Measurements from ENCODE around the gene KCNT2.

KCNT2 gene

GRCh38 chr1:196401891-196402290 lies 206.3 kb downstream of the KCNT2 start:
- in situ Hi-C loops (cut with MboI; ENCODE audit: low sequenced_read_pairs) = no loop called here

DNA sequence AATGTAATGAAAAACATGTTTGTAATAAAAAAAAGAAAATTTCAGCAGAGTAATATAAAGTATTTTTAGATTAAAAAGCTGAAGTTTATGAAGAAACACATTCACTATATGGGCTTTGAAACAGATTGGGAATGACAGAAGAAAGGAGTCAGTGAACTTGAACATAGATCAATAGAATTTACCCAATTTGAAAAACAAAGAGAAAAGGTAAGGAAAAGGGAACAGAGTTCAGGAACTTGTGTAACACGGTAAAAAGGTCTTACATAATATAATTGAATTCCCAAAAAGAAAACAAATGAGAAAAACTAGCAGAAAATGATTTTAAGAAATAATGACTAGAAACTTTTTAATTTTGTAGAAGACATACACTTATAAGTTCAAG lies 206.8 kb downstream of the KCNT2 start:
- in situ Hi-C loops (cut with MboI; ENCODE audit: low sequenced_read_pairs) = no loop called here

DNA sequence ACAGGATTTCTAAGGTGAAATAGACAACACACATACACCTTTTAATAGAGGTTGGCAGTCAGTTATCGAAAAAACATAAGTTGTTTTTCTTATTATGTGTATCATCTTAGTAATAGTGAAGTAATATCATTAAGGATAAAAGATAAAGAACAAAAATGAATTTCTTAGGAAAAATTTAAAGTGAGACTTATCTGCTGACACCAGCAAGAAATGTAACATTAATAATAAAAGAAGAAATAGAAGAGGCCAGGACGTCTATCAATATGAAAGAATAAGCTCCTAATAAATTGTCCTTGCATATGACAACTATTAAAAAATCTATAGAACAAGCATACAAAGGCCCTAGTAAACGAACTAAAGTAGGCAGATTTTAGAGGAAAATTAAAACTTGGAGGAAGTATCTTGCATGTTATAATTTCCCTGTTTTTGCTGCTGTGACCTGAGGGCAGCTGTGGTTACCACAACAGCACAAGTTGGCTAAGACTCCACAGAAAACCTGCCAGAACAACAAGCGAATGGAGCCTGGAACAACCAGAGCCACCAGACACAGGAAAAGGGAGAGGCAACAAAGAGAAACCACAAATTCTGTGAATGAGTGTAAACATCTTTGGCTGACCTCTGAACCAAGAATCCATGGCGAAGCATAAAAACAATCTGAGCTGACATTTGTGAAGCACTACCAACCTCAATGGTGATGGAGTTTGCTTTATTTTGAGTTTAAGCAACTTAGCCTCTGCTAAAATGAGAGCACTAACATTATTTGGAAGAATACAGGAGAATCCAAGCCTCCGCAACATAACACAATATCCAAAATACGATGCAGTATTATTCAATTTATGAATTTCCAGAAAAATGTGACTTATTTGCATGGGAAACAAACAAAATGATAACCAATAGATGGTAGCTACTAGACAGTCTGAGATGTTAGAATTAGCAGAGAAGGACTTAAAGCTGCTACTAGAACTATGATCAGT lies 207.5 kb downstream of the KCNT2 start:
- in situ Hi-C loops (cut with MboI; ENCODE audit: low sequenced_read_pairs) = no loop called here

- in situ Hi-C loops (cut with MboI; ENCODE audit: low sequenced_read_pairs) = no loop called here
Observed at GRCh38 chr1:196399713-196400112, 208.5 kb downstream of the KCNT2 start.

DNA sequence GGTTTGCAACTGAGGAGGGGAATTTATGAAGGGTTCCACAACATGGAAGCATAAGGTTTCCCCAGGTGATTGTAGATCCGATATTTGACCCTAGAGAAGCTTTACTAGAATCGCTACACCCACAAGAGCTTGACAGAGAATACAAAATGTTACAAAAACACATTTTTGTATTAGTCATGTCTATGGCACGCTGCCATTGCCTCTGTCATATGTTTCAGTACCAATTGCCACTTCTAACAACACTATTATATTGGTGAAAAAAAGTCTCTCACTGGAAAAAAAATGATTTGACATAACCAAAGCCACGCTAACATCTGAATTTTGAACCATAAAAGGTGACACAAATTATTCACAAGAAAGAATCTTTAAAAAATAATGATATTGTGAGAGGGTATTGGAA lies 214.5 kb downstream of the KCNT2 start:
- in situ Hi-C loops (cut with MboI; ENCODE audit: low sequenced_read_pairs) = no loop called here

DNA sequence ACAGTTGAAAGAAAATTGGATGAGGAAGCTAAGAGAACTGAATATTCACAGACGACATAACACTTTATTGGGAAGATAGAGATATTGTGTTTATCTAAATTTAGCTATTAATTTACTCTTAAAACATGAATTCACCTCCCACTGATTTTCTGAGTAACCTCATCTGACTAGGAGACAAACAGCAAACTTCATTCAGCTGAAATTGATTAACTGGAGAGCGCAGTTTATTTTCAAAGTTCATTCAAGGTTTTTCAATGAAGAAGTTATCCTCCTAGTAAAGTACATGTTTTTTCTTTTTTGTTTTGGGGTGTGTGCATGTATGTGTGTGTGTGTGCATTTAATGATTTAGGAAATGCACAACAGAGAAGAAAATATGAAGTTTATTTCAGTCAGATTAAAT lies 215.0 kb downstream of the KCNT2 start:
- in situ Hi-C loops (cut with MboI; ENCODE audit: low sequenced_read_pairs) = no loop called here

DNA sequence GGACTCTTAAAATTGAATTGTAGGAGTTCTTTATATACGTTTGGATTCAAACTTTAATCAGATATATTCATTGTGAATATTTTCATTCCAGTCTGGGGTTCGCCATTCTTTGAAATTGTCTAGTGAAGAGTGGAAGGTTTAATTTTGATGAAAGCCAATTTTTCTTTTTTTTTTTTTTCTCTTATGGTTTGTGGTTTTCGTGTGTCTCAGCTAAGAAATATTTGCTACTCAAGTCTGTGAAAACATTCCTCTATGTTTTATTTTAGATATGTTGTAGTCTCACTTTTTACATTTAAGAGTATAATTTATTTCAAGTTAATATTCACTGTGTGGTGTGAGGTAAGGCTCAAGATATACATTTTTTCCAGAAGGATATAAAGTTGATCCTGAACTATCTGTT lies 220.5 kb downstream of the KCNT2 start:
- in situ Hi-C loops (cut with MboI; ENCODE audit: low sequenced_read_pairs) = no loop called here

DNA sequence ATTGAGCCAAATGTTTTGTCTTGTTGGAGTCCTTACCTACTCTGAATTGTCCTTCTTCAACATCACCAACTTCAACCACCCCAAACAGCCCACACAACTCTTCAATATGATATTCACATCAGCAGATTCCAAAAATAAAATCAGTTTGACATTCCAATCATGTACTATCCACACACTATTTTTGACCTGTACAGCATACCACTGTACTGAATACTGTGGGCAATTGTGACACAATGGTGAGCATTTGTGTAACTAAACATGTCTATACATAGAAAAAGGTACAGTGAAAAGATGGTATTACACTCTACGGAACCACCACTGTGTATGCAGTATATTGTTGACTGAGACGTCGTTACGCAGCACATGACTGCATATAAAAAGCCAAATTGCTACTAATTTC lies 223.1 kb downstream of the KCNT2 start:
- in situ Hi-C loops (cut with MboI; ENCODE audit: low sequenced_read_pairs) = no loop called here

DNA sequence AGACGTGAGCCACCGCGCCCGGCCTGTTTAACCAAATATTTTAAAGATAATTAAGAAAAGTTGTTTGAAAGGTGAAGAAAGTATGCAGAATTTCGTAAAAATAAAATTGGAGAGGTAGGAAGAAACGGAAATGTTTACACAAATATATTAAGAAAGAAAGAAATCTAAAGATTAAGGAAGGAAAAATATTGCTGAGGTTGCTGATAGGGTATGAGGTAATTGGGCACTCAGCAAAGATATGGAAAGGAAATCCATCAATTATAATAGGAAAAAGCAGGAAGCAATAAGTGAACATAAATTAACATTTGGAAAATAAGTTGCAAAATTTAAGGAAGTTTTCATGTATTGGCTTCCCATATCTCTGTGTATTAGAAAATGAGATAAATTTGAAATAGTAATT lies 225.9 kb downstream of the KCNT2 start:
- in situ Hi-C loops (cut with MboI; ENCODE audit: low sequenced_read_pairs) = no loop called here

GRCh38 chr1:196381544-196381943 lies 226.7 kb downstream of the KCNT2 start:
- in situ Hi-C loops (cut with MboI; ENCODE audit: low sequenced_read_pairs) = no loop called here

DNA sequence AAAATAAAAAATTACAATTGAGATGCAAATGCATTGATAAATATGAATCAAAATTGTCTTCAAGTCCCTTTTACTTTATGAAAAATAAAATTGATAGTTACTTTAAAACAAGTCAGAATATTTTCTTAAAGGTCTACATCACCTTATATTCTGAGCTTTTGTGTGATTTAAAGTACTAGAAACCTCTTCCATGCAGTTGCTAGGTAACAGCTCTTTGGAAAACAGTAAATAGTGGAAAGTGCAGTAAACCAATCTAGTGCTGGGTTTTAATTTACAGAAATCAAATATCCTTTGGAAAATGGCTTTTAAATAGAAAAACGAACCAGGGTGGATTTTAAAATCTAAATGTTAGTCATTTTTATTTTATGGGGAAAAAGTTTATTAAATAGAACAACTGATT lies 227.9 kb downstream of the KCNT2 start:
- in situ Hi-C loops (cut with MboI; ENCODE audit: low sequenced_read_pairs) = no loop called here

GRCh38 chr1:196377811-196378210 lies 230.4 kb downstream of the KCNT2 start:
- in situ Hi-C loops (cut with MboI; ENCODE audit: low sequenced_read_pairs) = no loop called here

- in situ Hi-C loops (cut with MboI; ENCODE audit: low sequenced_read_pairs) = no loop called here
Observed at GRCh38 chr1:196376630-196377328, 231.5 kb downstream of the KCNT2 start.

GRCh38 chr1:196373798-196374197 lies 234.4 kb downstream of the KCNT2 start:
- in situ Hi-C loops (cut with MboI; ENCODE audit: low sequenced_read_pairs) = no loop called here

DNA sequence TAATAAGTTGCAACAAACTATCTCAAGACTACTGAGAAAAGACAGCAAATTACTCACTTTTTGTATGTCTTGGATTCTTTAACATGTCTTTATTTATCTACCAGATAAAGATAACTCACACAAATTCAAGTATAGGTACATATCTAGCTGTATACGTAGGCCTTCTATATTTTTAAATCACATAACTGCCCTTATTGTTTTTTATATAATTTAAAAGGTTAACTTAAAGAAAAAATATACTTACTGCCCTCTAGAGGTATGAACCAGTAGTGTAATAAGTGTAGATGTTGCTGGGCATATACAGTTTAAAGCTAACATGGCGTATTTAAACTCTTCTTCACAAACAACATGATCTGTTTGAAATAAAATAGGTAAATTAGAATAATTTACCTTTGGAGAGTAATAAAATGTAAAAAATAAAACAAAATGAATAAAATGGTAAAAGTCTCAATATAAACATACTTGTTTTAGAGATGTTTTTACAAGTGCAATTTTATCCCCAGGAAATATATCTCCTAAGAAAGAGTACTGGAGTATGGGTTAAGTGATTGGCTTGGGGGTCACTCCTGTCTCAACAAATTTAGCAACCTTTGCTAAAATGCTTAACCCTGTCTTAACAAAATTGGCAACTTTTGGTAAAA lies 235.2 kb downstream of the KCNT2 start:
- in situ Hi-C loops (cut with MboI; ENCODE audit: low sequenced_read_pairs) = no loop called here

- in situ Hi-C loops (cut with MboI; ENCODE audit: low sequenced_read_pairs) = no loop called here
Observed at GRCh38 chr1:196367838-196368237, 240.4 kb downstream of the KCNT2 start.

DNA sequence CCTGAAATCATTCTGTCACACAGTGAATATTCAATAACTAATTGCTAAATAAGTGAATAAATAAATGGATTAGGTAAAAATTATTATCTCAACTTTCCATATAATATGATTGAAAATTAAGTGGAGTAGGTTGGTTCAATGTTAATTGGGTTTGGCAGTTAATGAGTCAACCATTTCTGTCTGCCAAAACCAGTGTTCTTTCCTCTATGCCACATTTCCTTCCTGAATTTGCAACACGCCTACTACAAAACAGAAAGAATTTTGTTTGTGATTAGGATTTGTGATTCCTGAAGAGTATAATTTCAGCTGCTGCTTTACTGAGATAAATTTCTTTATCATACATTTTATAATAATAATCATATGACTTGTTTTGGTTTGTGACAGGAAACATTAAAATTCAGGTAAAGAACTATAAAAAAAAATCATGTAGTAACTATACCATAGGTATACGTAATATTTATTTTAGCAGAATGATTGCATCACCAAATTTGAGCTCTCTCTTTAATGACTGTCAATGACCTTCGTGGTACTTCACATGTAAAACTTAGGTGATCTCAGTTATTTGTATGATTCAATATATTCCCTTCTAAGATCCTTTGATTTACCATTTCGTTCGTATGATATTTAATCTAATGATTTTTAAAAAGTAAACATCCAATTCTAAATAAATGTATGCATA lies 241.3 kb downstream of the KCNT2 start:
- in situ Hi-C loops (cut with MboI; ENCODE audit: low sequenced_read_pairs) = no loop called here

DNA sequence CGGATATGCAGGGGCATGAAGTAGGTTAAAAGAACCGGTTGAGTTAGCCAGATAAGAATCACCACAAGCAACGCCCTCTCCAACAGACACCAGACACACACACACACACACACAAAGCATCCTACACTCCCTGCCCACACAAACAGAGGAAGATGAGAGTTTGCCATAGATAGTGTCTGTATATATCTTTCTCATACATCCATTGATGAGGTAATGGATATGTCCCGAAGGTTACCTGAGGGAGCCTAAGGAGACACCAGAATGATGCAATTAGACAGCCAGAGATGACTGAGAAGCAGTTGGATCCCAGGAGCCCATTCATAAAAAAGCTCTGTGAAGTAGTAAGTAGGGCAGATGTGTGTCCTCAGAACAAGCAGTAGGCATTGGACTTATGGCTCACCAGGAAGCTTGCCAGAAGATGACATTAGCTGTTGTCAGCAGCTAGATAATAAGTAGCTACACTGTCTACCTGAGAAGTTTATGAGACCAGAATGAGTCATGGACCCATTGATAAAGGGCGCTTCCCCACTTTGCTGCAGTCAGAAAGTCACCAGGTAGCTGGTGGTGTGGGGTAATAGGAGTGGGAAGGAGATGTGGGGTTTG lies 247.0 kb downstream of the KCNT2 start:
- in situ Hi-C loops (cut with MboI; ENCODE audit: low sequenced_read_pairs) = no loop called here

DNA sequence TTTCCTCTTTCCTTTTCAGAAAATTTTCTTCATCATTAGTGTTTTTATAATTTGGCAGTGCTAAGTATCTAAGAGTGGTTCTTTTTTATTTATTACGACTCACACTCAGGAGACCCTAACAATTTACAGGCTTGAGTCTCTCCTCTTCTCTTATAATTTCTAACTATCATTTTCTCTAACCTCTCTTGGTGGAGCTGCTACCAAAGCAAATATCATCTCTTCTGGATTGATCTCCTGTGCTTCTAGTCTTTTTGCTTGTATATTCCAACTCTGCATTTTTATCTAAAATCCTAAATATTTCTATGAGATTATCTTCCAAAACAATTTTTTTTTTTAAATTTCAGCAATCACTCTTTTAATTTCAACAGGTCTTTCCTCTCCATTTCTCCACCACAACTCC lies 250.3 kb downstream of the KCNT2 start:
- in situ Hi-C loops (cut with MboI; ENCODE audit: low sequenced_read_pairs) = no loop called here

DNA sequence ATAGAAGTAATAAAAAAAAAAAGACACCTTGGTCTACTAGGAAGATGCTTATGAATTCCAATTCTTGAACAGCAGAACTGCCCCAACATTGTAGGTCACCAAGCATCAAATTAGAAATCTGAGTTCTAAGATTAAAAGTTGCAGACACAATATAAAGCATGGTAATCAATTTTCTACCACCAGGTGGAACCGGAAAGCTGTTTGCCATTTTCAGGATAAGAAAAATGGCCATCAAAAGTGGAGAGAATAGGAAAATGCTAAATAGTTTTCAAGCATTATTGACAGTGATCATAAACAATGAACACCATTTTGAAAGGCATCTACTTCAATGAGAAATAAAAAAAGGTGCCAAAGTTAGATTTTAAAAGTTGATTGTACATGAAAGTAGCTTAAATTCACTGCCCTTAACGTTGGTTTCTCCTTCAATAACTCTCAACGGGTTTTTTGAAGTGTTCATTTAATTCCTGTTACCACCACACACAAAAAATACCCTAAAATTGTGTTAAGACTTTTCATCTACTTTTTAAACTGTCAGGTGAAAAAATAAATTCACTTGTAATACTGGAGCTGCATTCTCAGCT lies 252.9 kb downstream of the KCNT2 start:
- in situ Hi-C loops (cut with MboI; ENCODE audit: low sequenced_read_pairs) = no loop called here

Measured in hTERT RPE-1 (cell line).